Testis (tissue), 3 donors: ENCODE measurements around the gene JAKMIP3. TPM values are rescaled to one million over a fixed set of nuclear protein-coding genes. Genes with fewer than 3 reads are reported as not detected.

Experiments
- DNase-seq: peaks from one replicate; pipeline ENCODE4 v3.0.0-alpha.2; 2019
- H3K27ac ChIP-seq, 2 donors: fragments of 200-600 bp; sonication (generic); one replicate each; pipeline ENCODE4 v1.5.1; 2019
- H3K27me3 ChIP-seq: fragments of 200-600 bp; sonication (generic); one replicate; pipeline ENCODE4 v1.5.1; 2019
- H3K36me3 ChIP-seq: fragments of 200-600 bp; sonication (generic); one replicate; pipeline ENCODE4 v1.5.1; 2017; ENCODE audit warnings: low read depth; ENCODE audit errors: missing control alignments
- H3K4me1 ChIP-seq: fragments of 200-600 bp; sonication (generic); one replicate; pipeline ENCODE4 v1.5.1; 2019
- H3K4me3 ChIP-seq, 2 donors: fragments of 200-600 bp; sonication (generic); one replicate each; pipeline ENCODE4 v1.5.1; 2017 to 2019
- H3K9me3 ChIP-seq: fragments of 200-600 bp; sonication (generic); one replicate; pipeline ENCODE4 v1.5.1; 2017
- CTCF ChIP-seq, 3 experiments: fragments of 450-650 bp in 2 of 3; fragments of 200-600 bp in 1 of 3; sonication (generic) in 1 of 3; IDR thresholded peaks; one replicate each; pipeline ENCODE4 v1.5.1; 2016 to 2019; ENCODE audit warnings: antibody characterized with exemption in 3 of 3, mild to moderate bottlenecking in 2 of 3, moderate library complexity in 1 of 3
- POLR2A ChIP-seq: fragments of 450-650 bp; IDR thresholded peaks from one replicate; pipeline ENCODE4 v1.6.1; 2017; ENCODE audit warnings: antibody characterized with exemption, mild to moderate bottlenecking, moderate library complexity
- WGBS, 2 donors: methylation state at CpG; one replicate each; pipeline ENCODE4 v1.1.5; 2018; 5-methylcytosine and 5-hydroxymethylcytosine counted together
- intact Hi-C: fragments of 100-400 bp; cut with DNase I; formaldehyde crosslinking; loops from one replicate; pipeline ENCODE4 v1.15.1; 2023; ENCODE audit warnings: low total_unique reads
- polyA plus RNA-seq: library from polyadenylated mRNA; stranded (reverse); fragments of 350-450 nt; fragmentation: Illumina TruSeq; extraction: RNeasy Lipid Tissue Mini Kit (QIAGEN cat#74804); gene quantifications from one replicate; pipeline ENCODE4 v1.2.3, GENCODE V29; 2014; ENCODE audit warnings: low read depth, low replicate concordance; ENCODE audit not compliant: insufficient read depth
- total RNA-seq, 2 donors: library from RNA; depleted of rRNA; stranded (reverse); fragments of >200 nt; gene quantifications; one replicate each; pipeline ENCODE4 v1.2.3, GENCODE V29; 2016

The JAKMIP3 gene
- total and polyA plus RNA-seq, 3 donors from 2014 or later: 1.3 to 4.6 (median 3.3) TPM

GRCh38 chr10:132062116-132062515 is 3.6 kb upstream of the JAKMIP3 start:
- no peak for DNase-seq
- no peaks in the 10 kb centered on the region for H3K36me3 ChIP-seq

GRCh38 chr10:132062641-132063390 is 2.9 kb upstream of the JAKMIP3 start:
- Histone ChIP-seq H3K9me3 (no peaks in the 10 kb centered on the region), H3K27ac (no peak overlapping the region), H3K27me3 (no peaks in the 10 kb centered on the region), H3K36me3 (no peaks in the 10 kb centered on the region), H3K4me3 (no peak overlapping the region), H3K4me1 (peaks cover 8% of the 10 kb centered on the region)
- no peak for TF ChIP-seq CTCF (IDR thresholded peaks at IDR 0.05)
- no peak for TF ChIP-seq POLR2A
- no peak for DNase-seq
- WGBS, 2 donors: 76 to 81% methylated on average over 17 of the region's 17 CpGs
- intact Hi-C loops: no loop called here

More at GRCh38 chr10:132062116-132062515, 3.6 kb upstream of the JAKMIP3 start:
- TF ChIP-seq POLR2A (no peak), CTCF (IDR thresholded peaks at IDR 0.05) (no peak)
- Histone ChIP-seq H3K4me1 (peaks cover 8% of the 10 kb centered on the region), H3K9me3 (no peaks in the 10 kb centered on the region), H3K27ac (no peak overlapping the region), H3K4me3 (no peak overlapping the region), H3K27me3 (no peaks in the 10 kb centered on the region)
- WGBS, 2 donors: 91 to 94% methylated on average over 11 of the region's 11 CpGs
- intact Hi-C loops: no loop called here

- H3K9me3 ChIP-seq: no peaks in the 10 kb centered on the region
- intact Hi-C loops: no loop called here
- no peak for DNase-seq
- TF ChIP-seq POLR2A: no peak
- no peak for TF ChIP-seq CTCF (IDR thresholded peaks at IDR 0.05)
- no peaks in the 10 kb centered on the region for H3K27me3 ChIP-seq
- H3K4me1 ChIP-seq: peaks cover 8% of the 10 kb centered on the region
- H3K36me3 ChIP-seq: no peaks in the 10 kb centered on the region
- no peak overlapping the region for H3K4me3 ChIP-seq
- no peak overlapping the region for H3K27ac ChIP-seq
- 74 to 84% methylated on average over 10 of the region's 10 CpGs for WGBS, 2 donors
Measured at GRCh38 chr10:132063432-132063831, 2.3 kb upstream of the JAKMIP3 start.

- Histone ChIP-seq H3K27ac (no peak overlapping the region), H3K36me3 (no peaks in the 10 kb centered on the region), H3K27me3 (no peaks in the 10 kb centered on the region), H3K9me3 (no peaks in the 10 kb centered on the region), H3K4me1 (peaks cover 8% of the 10 kb centered on the region), H3K4me3 (no peak overlapping the region)
- TF ChIP-seq CTCF (IDR thresholded peaks at IDR 0.05) (no peak), POLR2A (no peak)
- intact Hi-C loops: no loop called here
- no peak for DNase-seq
- 93 to 94% methylated on average over 24 to 30 of the region's 30 CpGs for WGBS, 2 donors
Measured at GRCh38 chr10:132064082-132064755, 1.5 kb upstream of the JAKMIP3 start.
